Right lobe of liver (tissue), 4 donors: Measurements from ENCODE around the gene ARPC2.

Experiments
- POLR2A ChIP-seq: fragments of 450-650 bp; IDR thresholded peaks from one replicate; pipeline ENCODE4 v1.6.1; 2017; ENCODE audit warnings: antibody characterized with exemption, mild to moderate bottlenecking
- TF ChIP-seq, protein P1 (sequence below), 4 donors: fragments of 200-600 bp in 3 of 4; fragments of 450-650 bp in 1 of 4; IDR thresholded peaks; one replicate each; pipeline versions ENCODE4 v1.5.1 to v1.8.0; 2016 to 2022; ENCODE audit warnings: antibody characterized with exemption in 4 of 4, mild to moderate bottlenecking in 2 of 4
- donor health status: DM: no; HTN: no; CAD: no.
- donor health status: DM: no; HTN: no; CAD: no.
- donor health status: DM: no; HTN: yes; CAD: no.

GRCh38 chr2:218269900-218270720 lies 53.1 kb downstream of the ARPC2 start, which contains the start of the genes AAMP and PNKD:
- TF ChIP-seq, protein P1, sequence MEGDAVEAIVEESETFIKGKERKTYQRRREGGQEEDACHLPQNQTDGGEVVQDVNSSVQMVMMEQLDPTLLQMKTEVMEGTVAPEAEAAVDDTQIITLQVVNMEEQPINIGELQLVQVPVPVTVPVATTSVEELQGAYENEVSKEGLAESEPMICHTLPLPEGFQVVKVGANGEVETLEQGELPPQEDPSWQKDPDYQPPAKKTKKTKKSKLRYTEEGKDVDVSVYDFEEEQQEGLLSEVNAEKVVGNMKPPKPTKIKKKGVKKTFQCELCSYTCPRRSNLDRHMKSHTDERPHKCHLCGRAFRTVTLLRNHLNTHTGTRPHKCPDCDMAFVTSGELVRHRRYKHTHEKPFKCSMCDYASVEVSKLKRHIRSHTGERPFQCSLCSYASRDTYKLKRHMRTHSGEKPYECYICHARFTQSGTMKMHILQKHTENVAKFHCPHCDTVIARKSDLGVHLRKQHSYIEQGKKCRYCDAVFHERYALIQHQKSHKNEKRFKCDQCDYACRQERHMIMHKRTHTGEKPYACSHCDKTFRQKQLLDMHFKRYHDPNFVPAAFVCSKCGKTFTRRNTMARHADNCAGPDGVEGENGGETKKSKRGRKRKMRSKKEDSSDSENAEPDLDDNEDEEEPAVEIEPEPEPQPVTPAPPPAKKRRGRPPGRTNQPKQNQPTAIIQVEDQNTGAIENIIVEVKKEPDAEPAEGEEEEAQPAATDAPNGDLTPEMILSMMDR (IDR thresholded peaks at IDR 0.05) = peak in 3 of 4 donors; percentile 13 to 44 (median 25)
- TF ChIP-seq POLR2A = peak; percentile 76
